Hepatocyte (in vitro differentiated cells): Measurements from ENCODE around the gene LRCOL1.

Source experiments
- EZH2 ChIP-seq: fragments of 200-600 bp; sonication (generic); IDR thresholded peaks from 2 replicates; pipeline ENCODE4 v1.6.1; 2016; ENCODE audit warnings: antibody characterized with exemption, mild to moderate bottlenecking, borderline replicate concordance
- EZH2phosphoT487 ChIP-seq: fragments of 200-600 bp; sonication (generic); IDR thresholded peaks from one replicate; pipeline ENCODE4 v1.6.1; 2018; ENCODE audit warnings: antibody characterized with exemption, mild to moderate bottlenecking, low read depth, moderate library complexity; ENCODE audit not compliant: unreplicated experiment, severe bottlenecking
- TF ChIP-seq, protein P1 (sequence below): fragments of 200-600 bp; sonication (generic); IDR thresholded peaks from 2 replicates; pipeline ENCODE4 v1.5.1; 2016; ENCODE audit warnings: antibody characterized with exemption, mild to moderate bottlenecking; ENCODE audit not compliant: poor library complexity

DNA sequence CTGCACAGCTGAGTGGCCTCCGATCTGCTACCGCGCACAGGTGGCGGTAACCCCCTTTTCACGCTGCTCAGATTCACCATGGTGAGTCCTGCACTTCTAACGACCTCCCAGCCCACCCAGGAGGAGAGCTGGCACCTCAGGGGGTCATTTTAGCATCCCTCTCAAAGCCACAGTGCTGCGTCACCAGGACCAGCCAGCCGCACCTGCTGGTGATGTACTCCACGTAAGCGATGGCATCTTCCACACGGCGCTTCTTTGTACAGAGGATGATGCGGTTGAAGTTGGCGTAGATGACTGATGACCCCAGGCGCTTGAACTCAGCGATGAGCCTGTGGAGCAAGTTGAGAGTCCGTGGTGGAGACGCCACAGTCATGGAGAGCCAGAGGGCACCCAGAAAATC lies 27.4 kb upstream of the LRCOL1 start:
- TF ChIP-seq EZH2 (no peak), EZH2phosphoT487 (no peak)
- TF ChIP-seq, protein P1, sequence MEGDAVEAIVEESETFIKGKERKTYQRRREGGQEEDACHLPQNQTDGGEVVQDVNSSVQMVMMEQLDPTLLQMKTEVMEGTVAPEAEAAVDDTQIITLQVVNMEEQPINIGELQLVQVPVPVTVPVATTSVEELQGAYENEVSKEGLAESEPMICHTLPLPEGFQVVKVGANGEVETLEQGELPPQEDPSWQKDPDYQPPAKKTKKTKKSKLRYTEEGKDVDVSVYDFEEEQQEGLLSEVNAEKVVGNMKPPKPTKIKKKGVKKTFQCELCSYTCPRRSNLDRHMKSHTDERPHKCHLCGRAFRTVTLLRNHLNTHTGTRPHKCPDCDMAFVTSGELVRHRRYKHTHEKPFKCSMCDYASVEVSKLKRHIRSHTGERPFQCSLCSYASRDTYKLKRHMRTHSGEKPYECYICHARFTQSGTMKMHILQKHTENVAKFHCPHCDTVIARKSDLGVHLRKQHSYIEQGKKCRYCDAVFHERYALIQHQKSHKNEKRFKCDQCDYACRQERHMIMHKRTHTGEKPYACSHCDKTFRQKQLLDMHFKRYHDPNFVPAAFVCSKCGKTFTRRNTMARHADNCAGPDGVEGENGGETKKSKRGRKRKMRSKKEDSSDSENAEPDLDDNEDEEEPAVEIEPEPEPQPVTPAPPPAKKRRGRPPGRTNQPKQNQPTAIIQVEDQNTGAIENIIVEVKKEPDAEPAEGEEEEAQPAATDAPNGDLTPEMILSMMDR: no peak
